ENCODE data around the gene CNDP1.

CNDP1 gene

GRCh38 chr18:74595431-74595830 is 61.1 kb downstream of the CNDP1 start:
- FAIRE-seq, result no peak

- FAIRE-seq, result no peak
Observed at GRCh38 chr18:74597034-74597661, 62.8 kb downstream of the CNDP1 start.

GRCh38 chr18:74597662-74598349 is 63.5 kb downstream of the CNDP1 start, which contains the start of gene ZNF407:
Gene ZNF407 (plus strand): TSS chr18:74597870. CDS start chr18:74631020, 33,150 bp downstream.
- no peak for FAIRE-seq

- no peak for FAIRE-seq
Observed at GRCh38 chr18:74598350-74599001, 64.2 kb downstream of the CNDP1 start.

- FAIRE-seq, result no peak
Observed at GRCh38 chr18:74604361-74604760, 70.1 kb downstream of the CNDP1 start.

- FAIRE-seq, result no peak
Observed at GRCh38 chr18:74604774-74605173, 70.5 kb downstream of the CNDP1 start.

GRCh38 chr18:74608681-74609080 is 74.4 kb downstream of the CNDP1 start:
- no peak for FAIRE-seq

- FAIRE-seq, result no peak
Observed at GRCh38 chr18:74609535-74609934, 75.2 kb downstream of the CNDP1 start.

GRCh38 chr18:74610051-74610615 is 75.8 kb downstream of the CNDP1 start:
- FAIRE-seq, result no peak

- FAIRE-seq, result no peak
Observed at GRCh38 chr18:74610860-74611259, 76.6 kb downstream of the CNDP1 start.

- FAIRE-seq, result no peak
Observed at GRCh38 chr18:74611765-74612164, 77.5 kb downstream of the CNDP1 start.

- no peak for FAIRE-seq
Observed at GRCh38 chr18:74613381-74613780, 79.1 kb downstream of the CNDP1 start.

GRCh38 chr18:74616494-74616893 is 82.2 kb downstream of the CNDP1 start:
- no peak for FAIRE-seq

GRCh38 chr18:74617486-74617885 is 83.2 kb downstream of the CNDP1 start:
- no peak for FAIRE-seq

GRCh38 chr18:74622072-74622471 is 87.8 kb downstream of the CNDP1 start:
- no peak for FAIRE-seq

- FAIRE-seq, result no peak
Observed at GRCh38 chr18:74623047-74623816, 88.9 kb downstream of the CNDP1 start.

- no peak for FAIRE-seq
Observed at GRCh38 chr18:74624466-74624865, 90.2 kb downstream of the CNDP1 start.

GRCh38 chr18:74625157-74625556 is 90.9 kb downstream of the CNDP1 start:
- FAIRE-seq, result no peak

- no peak for FAIRE-seq
Observed at GRCh38 chr18:74626049-74626874, 92.0 kb downstream of the CNDP1 start.

GRCh38 chr18:74630804-74631203 is 96.5 kb downstream of the CNDP1 start:
- no peak for FAIRE-seq

- FAIRE-seq, result no peak
Observed at GRCh38 chr18:74631212-74631611, 96.9 kb downstream of the CNDP1 start.

Data from islet of Langerhans (tissue), 1 donor.